Measurements from ENCODE around the gene PREX1. TPM values are rescaled to one million over a fixed set of nuclear protein-coding genes. Genes with fewer than 3 reads are reported as not detected.

The PREX1 gene
- total RNA-seq, 1 experiment from 2014 or later = 1.2 TPM

DNA sequence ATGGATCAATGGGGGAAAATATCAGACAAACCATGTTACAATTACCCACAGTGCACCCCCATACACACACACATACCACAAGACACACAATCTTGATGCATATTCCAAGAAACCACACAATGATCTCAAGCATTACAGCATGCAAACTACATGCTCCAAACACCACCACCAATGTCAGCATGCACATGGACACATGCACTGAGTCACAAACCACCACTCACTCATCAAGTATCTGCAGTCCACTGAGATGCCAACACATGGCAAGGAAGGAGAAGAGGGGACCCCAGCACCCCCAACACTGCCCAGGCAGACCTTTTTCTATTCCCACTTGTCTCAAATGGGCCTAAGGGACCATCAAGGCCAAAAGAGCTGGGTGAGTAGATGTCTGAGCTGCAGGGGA is 91.6 kb downstream of the PREX1 start:
- DNase-seq (ENCODE audit: low read depth) = no peak

DNA sequence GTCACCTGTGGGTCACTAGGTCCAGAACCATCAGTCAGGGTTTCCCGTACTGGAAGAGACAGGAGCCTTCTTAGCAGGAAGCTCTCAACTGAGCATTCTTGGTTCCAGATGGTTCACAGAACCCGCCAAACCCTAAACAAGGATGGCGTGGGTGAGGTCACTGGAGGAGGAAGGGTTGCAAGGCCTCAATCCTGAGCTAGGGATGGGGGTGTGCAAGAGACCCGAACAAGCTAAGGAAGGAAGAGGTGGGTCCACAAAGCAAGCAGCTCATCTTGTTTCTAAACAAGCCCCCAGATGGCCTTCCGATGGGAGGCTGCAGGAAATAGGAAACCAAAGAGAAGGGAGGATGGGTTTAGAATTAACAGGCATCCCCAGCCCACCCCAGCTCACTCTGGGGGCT is 92.7 kb downstream of the PREX1 start:
- no peak for DNase-seq (ENCODE audit: low read depth)

DNA sequence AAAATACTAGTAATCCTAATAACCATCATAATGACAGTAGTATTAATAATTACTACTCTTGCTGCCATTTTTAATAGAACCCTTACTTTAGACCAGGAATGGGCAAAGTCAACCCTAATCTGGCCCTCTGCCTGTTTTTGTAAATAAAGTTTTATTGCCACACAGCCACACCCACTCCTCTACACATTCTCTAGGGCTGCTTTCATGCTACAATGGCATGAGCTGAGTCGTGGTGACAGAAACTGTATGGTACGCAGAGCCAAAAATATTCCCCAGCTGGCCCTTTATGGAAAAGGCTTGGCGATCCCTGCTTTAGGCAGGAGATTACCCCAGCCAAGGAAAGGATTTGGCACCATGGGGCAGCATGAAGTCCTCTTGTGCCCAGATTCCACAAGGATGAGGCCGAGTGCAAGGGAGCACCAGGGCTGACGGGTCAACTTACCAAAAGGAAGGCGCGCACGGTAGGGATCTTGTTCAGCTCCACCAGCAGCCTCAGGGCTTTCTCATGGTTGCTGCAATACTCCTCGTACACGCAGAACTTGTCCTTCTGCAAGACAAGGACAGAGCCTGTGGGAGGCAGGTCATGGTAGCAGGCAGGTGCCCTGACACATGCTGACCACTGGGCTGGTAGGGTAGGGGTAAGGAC is 93.6 kb downstream of the PREX1 start:
- DNase-seq (ENCODE audit: low read depth) = no peak

DNA sequence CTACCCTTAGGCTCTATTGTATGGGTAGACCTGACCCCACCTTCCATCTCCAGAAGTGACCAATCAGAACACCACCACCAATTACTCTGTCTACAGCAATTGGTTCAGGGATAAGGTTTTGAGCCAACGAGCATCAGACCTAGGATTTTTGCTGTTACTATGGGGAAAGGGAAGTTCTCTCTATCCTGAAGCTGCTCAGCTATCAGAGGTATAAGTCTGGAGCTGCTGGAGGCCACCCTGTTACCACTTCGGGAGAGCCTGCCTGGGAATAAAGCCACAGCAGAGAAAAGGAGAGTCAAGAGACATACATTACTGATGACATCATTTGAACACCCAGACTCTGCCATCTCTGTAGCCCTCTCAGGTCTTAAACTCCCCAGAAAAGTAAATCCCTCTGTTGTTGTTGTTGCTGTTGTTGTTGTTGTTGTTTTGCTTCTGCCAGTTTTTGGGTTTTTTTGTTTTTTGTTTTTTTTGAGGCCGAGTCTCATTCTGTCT is 94.5 kb downstream of the PREX1 start:
- DNase-seq (ENCODE audit: low read depth) = peak; percentile 29

DNA sequence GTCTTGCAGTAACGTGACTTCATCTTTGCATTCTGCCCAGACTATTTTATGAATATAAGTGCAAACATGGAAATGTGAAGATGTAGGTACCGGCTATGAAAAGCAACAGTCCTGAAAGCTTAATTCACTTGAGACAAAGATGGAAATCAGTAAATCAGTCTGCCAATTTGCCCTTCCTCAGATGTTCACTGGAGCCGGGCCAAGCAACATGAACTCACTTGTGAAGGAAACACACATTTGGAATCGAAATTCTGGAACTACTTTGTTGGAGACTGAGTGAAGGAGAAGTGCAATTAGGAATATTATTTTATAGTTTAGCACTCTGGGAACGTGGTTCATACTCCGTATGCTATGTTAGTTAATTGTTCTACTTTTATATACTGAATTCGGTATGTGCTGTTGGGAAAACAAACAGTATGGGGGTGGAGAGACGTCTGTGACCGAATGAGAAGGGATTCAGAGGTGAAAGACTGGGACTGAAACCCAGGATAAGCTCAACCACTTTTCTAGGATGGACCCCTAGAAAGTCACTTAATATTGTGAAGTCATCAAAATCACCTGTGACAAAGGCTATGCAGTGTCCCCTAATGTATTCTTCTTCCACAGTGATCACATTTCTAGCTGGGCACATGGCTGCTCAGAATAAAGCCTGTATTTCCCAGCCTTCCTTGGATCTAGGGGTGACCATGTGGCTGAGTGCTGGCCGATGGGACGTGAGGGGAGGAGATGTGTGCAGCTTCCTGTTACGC is 95.5 kb downstream of the PREX1 start:
- DNase-seq (ENCODE audit: low read depth) = no peak

DNA sequence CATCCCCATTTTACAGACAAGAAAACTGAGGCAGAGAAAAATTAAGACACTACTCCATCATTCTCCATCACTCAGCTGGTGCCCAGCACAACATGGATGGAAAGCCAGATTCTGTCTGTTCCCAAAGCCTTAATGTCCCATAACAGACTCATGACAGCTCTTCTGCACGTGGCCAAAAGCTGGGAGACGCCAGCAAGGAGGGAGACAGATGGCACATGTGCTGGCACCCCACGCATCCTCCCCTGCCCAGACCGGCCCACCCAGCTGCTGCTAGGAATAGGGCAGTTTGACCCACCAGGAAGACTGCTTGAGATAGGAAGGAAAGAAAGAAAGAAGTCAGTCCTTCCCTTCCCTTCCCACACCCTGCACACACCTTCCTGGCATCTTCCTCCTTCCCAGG is 96.3 kb downstream of the PREX1 start:
- DNase-seq (ENCODE audit: low read depth) = no peak

DNA sequence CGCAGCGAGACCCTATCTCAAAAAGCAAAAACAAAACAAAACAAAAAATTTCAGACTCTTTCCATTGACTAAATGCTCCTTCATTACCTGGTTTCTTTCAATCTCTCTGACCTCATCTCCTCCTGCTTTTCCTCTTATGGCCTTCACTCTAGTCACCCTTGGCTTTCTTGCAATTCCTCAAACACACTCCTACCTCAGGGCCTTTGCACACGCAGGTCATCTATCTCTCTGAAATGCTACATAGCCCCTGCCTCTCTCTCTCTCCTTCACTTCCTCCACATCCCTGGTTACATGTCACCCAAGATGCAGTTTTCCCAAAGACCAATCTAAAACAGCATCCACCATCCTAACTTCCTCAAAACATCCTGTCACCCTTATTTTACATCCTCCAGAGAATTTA is 96.8 kb downstream of the PREX1 start:
- DNase-seq (ENCODE audit: low read depth) = no peak

DNA sequence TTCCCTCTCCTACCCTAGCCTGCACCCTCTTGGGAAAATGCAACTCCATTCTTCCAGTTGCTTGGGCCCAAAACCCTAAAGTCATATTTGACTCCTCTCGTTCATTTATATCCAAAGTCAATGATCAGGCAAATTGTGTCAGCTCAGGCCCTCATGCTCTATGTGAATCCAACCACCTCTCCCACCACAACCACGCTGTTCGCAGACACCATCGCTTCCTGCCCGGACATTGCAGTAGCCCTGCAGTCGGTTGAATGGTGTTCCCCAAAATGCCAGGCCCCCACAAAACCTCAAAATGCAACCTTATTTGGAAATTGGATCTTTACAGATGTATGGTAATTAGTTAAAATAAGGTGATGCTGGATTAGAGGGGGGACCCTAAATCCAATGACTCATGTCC is 98.3 kb downstream of the PREX1 start:
- DNase-seq (ENCODE audit: low read depth) = no peak

DNA sequence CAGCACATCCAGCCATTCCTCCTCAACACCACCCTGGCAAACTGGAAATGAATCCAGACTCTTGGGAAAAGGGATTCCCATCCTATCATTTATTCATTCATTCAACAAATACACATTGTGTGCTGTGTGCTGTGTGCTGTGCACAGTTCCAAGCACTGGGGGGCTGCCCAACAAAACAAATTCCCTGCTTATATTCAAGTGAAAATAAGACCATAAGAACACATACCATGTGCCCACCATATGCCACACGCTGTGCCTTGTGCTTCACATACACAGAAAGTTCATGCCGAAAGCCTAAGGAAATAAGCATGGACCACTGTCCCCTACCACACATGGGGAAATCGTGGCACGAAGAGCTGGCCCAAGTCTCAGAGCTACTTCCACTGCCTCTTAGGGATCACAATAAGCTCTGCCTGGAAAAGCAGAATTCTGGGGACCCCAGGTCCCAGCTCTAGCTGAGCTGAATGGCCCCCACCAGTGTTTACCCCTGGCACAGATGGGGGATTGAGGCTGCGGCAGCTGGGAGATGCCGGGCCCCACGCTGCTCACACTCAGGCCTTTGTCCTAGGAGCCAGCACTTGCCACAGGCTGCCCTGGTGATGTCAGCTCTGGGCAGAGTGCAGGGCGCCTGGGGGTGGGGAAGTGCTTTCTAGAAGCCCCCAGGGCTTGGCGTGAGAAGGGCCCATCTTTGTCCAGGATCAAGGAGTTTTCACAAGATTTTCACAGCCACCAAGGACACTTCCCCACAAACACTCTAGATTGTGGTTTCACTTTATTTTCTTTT is 99.6 kb downstream of the PREX1 start:
- peak; percentile 67 for DNase-seq (ENCODE audit: low read depth)

DNA sequence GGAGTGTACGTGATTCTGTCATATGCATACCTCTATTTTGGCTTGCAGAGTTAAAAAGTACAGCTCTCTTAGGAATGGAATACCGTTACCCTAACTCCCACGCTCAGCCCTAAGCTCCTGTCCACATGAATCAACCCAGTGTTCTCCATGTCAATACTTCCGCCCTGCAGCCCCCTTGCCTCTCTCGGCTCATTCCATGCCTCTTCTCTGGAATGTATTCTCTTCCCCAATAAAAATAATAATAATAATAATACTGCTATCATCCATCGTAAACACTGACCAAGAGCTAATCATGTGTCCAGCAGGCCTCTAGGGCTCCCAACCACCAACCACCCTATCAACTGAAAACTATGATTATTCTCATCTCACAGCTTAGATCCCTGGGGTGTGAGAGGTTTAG is 100.6 kb downstream of the PREX1 start:
- no peak for DNase-seq (ENCODE audit: low read depth)

DNA sequence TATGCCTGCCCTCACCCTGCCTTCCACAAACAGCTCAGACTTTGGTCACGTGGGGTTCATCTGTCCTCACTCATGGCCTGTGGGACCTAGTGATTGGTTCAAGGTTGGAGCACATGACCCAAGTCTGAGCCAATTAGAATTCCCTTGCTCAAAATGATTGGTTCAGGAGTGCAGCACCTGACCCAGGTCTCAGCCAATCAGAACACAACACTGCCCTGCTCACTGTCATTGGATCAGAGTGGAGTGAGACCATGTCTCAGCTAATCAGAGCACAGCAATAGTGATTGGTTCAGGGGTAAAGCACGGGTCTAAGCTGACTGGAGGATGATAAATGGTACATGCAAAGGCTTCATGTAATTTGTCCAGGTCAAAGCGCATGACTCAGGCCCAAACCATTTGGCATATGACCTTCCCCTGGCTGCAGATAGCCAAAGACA is 102.2 kb downstream of the PREX1 start:
- peak; percentile 59 for DNase-seq (ENCODE audit: low read depth)

DNA sequence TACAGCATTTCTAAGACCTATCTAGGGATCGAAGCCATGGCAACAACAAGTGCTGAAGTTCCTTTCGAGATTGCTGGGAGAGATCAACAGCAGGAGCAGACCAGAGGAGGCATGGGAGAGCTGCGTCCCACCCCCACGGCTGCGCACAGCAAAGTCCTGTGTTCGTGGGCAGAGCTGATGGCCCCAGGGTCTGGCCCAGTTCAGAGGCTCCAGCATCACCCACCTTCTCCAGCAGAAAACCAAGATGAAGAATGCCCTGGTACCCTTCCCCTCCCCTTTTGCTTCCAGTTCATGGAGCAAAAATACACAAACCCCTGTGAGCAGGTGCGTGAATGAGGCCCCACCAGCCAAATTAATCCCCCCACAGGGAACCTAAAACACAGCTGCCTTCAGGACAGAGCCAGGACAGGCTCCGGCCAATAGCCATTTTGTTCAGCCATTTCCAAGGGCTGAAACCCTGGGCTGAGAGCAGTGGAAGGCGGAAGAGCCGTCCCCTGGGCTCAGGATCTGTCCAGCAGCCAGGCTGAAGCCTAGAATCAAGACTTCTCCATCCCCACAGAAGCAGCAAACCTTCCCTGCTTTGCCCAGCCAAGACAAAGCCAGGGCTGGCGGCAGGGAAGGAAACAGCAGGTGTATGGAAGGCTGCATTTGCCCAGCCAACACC is 102.8 kb downstream of the PREX1 start:
- DNase-seq (ENCODE audit: low read depth) = no peak

DNA sequence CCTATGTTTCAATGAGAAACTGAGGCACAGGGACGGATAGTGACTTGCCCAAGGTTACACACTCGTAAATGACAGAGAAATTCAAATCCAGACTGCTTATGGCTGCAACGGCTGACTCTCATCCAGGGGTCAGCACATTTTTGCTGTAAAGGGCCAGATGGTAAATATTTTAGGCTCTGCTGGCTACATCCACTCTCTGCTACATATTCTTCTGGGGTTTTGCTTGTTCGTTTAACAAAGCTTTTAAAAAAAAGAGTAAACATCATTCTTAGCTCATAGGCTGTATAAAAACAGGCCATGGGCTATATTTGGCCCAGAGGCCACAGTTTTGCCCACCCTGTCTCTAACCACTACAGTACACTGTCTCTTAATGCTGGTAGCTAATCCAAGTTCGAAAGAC is 103.4 kb downstream of the PREX1 start:
- DNase-seq (ENCODE audit: low read depth) = no peak

DNA sequence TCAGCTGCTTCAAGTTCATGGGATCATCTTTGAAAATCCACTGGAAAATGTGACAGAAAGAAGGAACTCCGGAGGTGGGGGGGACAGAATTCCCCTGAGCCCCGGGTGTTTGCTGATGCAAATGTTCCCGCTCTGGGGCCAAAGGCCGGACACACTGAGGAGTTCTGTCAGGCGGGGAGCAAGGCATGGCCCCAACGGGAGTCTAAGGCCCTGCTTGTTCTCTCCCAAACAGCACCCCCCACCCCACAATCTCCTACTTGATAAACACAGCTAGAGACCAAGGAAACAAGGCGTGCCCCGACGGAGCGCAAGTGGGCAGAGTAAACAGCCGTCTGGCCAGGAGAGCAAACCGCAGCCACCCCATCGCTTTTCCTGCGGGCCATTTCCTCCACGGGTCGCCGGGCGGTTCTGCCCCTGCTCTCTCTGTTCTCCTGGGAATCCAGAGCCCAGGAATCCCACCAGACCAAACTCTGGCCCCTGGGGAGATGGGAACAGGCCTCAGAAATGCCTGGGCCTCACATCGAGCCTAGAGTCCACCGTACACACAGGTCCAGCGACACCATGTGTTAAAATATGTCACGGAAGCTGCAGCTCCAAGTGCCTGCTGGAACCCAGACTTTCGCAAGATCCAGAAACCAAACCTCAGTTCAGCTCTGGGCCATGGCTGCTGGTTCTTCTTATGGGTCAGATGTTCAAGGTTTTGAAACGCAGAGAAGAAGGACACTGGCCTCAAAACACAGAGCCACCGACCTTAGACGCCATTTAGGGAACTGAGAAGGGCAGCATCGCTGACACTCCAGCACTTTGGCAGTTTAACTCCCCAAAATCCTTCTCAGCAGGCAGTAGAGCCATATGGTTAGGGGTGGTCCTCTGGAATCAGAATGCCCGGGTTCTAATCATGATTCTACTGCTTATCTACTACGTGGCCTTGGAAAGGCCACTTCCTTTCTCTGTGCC is 104.2 kb downstream of the PREX1 start:
- no peak for DNase-seq (ENCODE audit: low read depth)

DNA sequence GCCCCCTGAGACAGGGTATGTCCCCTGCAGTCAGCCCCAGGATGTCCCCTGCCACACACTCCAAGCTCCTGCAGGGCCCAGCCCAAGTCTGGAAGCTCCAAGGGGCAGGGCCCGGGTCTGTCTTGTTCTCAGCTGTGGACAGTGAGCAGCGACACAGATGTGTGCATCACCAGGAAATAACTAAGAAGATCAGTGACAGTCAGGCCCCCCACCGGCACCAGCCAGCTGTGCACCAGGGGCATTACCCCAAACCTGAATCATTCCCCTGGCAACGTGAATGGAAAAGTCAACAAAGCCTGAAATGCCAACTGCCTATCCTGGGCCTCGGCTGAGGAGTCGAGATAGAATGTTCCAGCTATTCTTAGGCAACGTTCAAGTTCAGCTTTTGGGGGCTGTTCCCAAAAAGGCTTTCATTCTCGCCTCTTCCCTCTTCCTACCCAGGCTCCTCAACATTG is 105.0 kb downstream of the PREX1 start:
- peak; percentile 48 for DNase-seq (ENCODE audit: low read depth)

DNA sequence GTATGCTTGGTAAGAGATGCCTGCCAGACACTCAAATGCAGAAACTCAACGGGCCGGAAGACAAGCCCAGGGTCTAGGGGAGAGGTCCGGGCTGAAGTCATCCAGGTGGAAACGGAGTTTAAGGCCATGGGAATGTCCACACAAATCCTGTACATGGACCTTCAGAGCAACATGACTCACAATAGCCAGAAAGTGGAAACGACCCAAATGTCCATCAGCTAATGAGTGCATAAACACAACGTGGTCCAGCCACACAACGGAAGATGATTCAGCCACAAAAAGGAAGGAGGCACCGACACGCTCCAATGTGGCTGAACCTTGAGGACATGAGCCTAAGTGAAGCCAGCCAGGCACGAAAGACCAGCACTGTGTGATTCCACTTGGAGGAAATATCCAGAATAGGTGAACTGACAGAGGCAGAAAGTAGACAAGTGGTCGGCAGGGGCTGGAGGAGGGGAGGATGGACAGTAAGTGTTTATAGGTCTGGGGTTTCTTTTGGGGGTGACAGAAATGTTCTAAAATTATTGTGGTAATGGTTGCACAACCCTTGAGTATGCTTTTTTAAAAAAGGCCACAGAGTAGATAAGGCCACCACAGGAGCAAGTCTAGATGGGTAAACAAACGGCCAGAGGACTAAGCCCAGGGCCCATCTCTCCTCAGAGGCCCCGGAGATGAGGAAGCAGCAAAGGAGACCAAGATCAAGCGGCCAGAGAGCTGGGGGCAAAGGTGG is 105.6 kb downstream of the PREX1 start:
- peak; percentile 71 for DNase-seq (ENCODE audit: low read depth)

DNA sequence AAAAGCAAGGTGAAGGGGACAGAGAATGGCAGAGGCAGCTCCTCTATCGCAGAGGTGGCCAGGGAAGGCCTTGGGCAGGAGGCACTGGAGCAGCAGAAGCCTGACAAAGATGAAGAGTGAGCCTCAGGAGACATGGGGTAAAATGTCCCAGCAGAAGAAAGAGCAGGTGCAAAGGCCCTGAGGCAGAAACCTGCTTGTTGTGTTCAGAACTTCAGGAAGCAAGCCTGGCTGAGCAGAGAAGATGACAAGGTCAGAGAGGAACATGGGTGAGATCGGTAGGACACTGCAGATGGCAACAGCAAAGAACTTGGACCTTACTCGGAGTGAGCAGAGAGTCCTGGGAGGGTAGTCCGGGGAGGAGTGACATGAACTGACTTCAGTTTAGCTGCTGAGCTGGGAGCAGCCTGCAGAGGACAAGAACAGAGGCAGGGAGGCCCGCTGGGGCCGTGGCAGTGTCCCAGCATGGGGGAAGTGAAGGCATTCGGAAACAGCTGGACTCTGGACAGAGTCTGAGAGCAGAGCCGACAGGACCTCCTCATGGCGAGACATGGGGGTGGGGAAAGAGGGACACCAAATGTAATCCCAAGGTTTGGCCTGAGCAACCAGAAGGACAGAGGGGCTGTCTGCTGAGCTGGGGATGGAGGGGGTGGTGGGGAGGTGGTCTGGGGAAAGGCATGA is 106.3 kb downstream of the PREX1 start:
- no peak for DNase-seq (ENCODE audit: low read depth)

DNA sequence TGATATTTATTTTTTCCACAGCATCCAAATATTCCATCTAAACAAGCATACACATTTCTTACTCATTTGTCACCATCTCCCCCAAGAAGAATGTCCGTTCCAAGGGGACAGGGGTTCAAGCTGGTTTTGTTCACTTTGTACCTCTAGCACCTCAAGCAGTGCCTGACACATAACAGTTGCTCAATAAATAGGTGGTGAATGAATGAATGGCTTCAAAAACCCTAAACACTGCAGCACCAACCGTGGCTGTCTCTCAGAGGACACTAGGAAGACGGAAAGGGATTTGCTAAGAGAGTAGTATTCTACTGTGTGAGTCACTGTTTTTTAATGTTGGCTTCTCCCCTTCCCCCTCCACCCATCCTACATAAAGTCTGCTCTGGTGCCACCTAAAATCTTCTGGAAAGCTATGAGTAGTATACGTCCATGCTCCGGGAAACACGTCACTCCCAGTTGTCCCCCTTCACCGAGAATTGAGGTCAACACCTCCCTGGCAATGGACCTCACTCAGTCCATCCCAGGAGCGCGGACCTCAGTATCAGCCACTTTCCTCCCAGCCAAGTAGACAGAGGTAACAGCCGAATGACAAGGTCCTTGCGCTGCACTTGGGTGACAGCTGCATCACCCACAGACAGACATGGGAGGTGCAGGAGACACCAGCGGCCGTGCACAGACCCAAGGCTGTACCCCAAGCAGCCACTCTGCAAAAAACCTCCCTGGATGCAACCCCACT is 107.4 kb downstream of the PREX1 start:
- DNase-seq (ENCODE audit: low read depth) = no peak
